Activated T-cell treated with anti-CD3 and anti-CD28 coated beads for 1 hour (primary cell): ENCODE results near the gene NFKB1.
"Not testable (repeated sequence)": the region's sequence is repeated elsewhere in the genome, so short reads cannot be mapped to it uniquely, and the experiment has no call there.

Source experiments
- DNase-seq: peaks from one replicate; pipeline ENCODE4 v3.0.0-alpha.2; 2020; ENCODE audit warnings: low read depth

Gene NFKB1

DNA sequence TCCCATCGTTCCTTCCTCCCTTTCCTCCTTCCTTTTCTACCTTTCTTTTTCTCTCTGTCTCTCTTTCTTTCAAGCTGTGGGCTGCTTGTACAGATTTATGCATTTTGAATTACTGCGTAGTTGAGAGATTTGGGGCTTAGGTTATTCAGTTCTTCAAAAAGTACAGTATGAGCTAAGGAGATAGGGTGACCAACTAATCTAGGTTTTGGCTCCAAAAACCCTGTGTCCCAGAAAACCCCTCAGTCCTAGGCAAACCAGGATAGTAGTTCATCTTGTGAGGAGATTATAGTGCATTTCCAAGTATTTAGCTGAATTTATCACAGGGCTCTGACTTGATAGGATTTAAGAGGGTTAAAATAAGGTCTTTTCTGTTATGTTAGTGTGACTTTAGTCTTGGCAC lies 64.5 kb downstream of the NFKB1 start:
- DNase-seq = no peak

DNA sequence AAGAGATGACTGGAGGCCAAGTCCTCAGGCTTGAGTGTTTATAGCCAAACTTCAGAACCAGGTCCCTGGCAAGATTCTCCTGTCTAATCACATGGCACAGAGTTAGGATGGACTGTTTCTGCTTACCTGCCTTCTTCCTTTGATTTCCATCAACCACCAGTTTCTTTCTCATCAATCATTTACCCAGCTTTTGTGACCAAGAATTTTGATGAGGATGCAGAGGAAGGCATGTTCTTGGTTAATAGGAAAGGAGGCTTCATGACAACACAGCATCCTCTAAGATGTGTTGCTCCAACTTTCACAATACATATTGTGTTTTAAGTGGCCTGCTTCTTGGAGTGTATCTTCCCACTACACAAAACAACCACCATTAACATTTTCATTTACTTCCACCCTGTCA lies 65.3 kb downstream of the NFKB1 start:
- no peak for DNase-seq

DNA sequence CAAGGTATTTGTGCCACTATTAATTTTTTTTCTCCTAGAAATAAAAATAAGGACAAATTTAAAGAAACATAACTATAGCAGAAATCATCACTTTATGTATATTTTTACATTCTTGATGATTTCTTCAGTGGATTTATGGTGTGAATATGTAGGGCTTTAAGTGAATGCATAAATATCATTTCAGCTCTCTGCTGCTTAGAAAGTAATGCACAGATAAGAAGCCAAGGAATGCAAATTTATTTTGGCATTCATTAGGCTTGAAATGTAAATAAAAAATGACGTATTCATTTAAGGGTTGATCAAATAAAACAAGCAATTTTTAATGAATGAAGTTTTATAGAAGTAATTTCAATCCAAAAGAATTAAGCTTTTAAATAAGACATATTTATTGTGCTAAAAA lies 66.3 kb downstream of the NFKB1 start:
- DNase-seq = no peak

DNA sequence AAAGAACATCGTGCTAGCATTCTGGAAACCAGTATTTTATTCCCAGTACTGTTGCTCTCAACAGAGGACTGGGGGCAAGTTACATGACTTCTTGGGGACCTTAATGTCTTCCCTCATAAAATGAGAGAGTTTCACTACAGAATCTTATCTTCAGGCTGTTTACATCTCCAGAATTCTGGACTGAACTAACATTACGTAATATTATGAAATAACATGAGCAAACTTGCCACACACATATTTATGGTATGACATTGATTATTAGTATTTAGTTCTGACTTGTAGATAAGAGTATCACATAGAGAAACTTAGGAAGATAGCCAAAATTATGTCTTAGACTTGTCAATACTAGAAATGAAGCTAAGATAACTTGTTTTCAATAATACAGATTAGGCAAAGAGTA lies 68.0 kb downstream of the NFKB1 start:
- DNase-seq = no peak

DNA sequence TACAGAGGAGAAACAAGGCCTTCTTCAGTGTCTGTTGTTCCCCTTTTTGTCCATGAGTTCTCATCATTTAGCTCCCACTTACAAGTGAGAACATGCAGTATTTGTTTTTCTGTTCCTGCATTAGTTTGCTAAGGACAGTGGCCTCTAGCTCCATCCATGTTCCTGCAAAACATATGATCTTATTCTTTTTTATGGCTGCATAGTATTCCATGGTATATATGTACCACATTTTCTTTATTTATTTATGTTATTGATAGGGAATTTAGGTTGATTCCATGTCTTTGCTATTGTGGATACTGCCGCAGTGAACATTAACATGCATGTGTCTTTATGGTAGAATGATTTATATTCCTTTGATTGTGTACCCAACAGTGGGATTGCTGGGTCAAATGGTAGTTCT lies 69.1 kb downstream of the NFKB1 start:
- DNase-seq = not testable (repeated sequence)

DNA sequence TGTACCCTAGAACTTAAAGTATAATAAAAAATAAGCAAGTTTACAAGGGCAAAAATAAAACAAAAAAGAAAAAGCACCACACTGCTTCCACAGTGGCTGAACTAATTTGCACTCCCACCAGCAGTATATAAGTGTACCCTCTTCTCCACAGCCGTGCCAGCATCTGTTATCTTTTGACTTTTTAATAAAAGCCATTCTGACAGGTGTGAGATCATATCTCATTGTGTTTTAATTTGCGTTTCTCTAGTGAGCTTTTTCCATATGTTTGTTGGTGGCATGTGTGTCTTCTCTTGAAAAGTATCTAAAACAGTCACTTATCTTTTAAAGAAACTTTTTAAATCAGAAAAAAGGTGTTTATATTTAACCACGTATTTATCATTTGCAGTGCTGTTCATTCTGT lies 71.3 kb downstream of the NFKB1 start:
- DNase-seq = no peak

DNA sequence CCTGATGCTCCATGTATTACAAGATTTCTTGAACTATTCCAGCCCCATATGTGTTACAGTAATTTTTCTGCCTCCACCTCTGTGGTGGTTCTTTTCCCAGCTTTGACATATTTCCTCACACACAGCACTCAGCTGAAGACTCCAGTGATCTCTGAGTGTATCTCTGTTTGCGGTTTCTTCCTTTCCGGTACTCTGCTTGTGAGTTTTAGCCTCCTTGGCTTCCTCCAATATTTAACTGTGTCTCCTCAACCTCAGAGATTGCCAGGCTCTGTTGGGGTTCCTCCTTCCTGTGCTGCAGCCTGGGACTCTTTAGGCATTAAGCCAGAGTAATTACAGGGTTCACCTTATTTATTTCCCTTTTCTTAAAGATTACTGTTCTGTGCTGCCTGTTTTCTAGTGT lies 73.2 kb downstream of the NFKB1 start:
- DNase-seq = no peak

DNA sequence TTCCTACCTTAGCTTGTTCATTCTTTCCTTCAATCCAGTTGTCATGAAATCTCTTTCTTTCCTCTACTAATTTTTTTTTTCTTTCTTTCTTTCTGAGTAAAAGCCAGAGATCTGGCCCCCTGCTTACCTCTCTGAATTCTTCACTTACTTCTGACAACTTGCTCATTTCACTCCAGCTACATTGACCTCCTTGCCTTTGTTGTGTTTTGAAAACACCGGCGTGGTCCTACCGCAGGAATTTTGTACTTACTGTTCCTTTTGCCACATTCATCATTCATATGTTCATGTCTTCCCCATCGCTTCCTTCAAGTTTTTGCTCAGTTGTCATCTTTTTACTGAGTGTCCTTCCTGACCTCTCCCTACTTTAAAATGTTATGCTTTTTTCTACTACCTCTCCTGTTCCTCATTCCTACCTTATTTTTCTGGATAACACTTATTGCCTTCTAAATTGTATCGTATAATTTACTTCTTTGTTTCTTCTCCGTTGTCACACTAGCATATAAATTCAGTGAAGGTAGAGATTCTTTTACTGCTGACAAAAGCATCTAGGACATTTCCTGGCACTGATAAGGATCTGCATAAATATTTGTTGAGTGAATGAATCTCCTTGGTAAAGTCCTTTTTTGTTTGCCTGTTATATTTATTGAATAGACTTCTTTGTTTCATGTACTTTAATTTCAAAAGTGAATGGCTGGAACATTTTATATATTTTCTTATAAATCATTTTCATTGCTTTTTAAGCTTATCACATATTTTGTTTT lies 74.4 kb downstream of the NFKB1 start:
- DNase-seq = no peak

DNA sequence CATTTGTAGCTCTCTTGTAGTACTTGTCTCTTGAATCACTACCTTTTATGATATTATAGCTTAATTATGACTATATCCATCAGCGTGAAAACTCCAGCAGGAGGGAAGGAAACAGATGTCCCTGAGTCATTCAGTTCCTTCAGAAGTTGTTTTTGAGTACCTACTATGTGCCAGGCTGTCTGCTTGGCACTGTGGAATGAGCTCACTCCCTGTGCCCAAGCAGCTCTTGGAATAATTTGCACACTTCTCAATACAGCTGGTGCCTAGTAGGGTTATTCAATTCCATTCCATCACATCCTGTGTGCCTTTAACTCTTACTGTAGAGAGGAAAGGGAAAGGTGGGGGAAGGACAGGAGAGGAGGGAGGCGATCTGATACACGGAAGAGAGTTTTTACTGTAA lies 77.1 kb downstream of the NFKB1 start:
- no peak for DNase-seq

DNA sequence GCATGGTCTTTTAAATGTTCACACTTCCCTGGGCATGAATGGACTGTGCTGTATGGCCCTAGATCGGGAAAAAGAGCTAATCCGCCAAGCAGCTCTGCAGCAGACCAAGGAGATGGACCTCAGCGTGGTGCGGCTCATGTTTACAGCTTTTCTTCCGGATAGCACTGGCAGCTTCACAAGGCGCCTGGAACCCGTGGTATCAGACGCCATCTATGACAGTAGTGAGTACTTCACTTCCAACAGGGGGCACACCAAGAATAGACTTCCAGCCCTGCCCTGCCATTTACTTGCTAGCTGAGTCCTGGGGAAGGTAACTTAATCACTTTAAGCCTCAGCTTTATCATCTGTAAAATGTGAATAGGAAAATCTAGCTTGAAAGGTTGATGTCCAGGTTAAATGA lies 77.7 kb downstream of the NFKB1 start:
- no peak for DNase-seq

DNA sequence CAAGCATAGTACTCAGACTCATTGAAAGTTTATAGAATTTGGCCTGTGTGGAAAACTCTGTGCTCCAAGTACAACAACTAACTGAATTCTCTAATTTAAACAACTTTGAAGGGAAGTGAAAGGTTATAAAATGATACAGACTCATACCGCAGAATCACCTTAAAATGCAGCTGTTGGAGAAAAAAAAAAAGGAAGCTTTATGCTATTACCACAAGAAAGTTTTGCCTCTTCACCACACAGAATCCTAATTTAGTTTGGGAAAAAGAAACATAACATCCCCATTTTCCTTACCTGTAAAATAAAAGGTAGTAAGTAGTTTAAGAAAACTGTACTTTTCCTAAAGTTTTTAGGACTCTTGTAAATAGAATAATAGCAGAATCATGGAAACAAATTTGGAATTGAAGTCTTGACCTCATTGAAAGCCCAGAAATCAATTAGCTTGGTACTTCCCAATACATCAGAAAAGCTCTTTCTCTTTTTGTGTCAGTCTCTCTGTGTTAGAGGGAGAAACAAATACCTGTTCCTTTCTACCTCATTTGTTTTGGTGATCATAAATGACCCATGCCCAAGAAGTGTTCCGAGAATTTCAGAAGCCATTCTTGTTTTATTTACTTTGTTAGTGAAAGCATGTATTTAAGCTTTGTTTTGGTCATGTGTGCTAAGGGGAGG lies 78.8 kb downstream of the NFKB1 start:
- no peak for DNase-seq

DNA sequence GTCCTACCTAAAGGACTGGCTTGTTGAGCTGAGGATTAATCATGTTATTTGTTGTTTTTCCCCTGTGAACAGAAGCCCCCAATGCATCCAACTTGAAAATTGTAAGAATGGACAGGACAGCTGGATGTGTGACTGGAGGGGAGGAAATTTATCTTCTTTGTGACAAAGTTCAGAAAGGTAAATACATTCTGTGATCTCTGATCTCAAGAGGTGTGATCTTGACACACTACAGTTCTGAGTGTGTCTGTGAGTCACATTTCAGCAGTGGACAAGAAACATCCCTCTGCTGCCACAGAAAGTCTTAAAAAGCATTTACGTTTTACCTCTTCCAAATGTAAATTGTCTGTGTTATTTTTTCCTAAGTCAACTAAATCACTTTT lies 79.3 kb downstream of the NFKB1 start:
- no peak for DNase-seq

DNA sequence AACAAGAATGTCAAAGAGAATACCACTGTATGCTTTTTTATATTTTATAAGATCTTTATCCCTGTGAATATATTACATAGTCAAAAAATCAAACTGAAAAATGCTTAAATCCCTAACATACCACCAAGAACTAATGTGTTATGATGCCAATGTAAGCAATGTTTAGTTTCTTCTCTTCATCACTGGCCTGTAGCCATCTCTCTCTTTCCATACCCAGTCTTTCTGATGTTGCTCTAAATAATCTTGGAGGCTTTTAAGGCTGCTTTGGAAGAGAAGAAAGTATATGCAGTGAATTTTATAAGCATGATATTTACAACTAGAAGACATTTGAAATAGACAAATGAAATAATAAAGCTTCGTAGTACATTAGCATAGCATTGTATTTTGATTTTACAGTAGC lies 82.9 kb downstream of the NFKB1 start:
- no peak for DNase-seq

DNA sequence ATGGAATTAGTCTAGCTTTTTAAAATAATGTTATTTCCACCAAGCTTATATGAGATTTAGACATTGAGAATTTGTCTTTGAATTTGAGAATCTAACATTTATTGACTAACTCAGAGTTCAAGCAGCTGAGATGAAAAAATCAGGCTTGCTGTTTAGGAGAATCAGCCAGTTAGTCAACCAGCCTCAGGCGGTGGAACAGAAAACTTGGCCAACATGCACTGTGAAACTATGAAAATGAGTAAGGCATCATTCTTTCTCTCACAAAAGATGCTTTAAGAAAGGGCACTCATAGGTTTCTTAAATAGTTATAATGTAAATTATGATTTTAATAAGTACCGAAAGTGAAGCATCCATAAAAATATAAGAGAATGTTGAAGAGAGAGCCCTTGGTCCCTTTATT lies 84.2 kb downstream of the NFKB1 start:
- DNase-seq = no peak

DNA sequence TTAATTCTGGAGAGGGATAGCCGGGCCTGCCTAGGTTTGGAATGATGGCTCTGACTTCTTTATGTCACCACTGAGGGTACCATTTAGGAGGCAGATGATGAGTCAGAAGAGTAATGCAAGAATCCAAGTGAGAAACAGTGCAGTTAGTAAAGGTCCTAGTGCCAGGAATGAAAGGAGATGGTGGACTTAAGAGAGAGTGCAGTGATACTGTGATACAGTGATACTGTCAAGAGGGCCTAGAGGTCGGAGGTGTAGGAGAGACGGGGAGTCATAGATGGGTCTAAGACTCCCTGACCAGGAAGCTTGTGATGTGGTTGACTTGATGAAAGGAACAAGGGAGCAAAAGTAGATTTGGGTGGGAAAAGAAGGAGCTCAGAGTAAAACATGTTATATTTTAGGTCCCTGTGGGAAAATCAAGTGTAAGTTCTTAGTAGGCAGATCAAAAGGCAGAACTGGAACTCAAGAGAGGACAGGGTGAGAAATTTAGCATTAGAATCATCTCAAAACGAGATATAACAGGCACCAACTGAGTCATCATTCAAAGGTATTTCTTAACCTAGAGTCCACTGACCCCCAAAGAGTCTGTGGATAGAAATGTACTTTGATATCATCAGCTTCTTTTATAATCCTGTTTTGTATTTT lies 85.0 kb downstream of the NFKB1 start:
- DNase-seq = no peak

DNA sequence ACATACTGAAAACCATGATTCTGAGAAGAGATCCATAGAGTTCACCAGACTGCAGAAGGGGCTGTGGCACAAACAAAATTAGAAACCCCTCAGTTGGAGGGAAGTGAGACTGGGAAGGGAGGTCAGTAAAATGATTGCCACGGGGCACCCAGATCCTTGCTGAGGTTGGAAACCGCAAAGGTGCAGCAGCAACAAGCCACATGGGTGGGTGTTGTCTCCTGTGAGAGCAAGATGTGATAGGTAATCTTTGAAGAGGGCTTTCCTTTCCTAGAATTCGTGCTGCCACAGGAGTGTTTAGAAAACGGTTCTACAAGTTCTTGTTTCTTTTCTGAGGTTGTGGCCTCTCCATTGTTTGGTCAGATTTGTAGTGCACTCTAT lies 85.5 kb downstream of the NFKB1 start:
- DNase-seq = no peak

DNA sequence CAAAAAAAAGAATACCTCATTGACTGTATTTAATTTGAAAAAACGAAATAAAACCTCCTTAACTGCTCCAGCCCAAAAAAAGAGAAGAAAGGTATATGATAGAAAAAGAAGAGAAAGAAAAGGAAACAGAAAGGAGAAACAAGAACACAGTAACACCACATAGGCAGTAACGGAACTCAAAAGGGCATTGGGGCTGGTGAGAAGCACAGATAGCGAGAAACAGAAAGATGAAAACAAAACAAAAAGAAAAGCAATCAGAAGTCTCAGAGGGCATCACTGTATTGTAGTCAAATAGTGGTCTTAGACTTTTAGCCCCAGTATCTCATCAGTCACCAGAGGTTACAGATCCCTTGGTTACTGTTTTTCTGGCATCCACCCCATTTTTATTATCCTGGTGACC lies 88.6 kb downstream of the NFKB1 start:
- DNase-seq = no peak

DNA sequence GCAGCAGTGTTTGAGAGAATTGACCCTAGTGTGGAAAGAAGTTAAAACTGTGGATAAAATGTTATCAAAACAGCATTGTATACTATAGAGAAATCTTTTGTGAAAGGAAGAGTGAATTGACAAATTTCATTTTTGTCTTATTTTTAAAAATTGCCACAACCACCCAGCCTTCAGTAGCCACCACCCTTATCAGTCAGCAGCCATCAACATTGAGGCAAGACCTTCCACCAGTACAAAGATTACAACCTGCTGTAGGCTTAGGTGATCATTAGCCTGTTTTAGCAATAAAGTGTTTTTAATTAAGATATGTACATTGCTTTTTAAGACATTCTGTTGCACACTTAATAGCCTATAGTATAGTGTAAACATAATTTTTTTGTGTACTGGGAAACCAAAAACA lies 91.1 kb downstream of the NFKB1 start:
- no peak for DNase-seq

DNA sequence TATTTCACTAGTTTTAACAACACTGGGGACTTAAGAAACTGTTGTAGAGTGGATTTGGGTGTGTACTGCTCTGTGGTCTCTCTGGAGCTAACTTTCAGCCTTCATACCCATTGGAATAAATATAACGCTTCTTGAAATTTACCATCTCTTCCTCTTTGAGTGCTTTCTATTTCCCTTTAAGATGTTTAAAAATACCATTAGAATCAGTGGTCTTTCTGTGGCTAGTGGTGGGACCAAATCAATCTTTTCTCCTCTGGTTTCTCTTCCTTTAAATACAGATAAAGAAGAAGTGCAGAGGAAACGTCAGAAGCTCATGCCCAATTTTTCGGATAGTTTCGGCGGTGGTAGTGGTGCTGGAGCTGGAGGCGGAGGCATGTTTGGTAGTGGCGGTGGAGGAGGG lies 92.0 kb downstream of the NFKB1 start:
- no peak for DNase-seq

DNA sequence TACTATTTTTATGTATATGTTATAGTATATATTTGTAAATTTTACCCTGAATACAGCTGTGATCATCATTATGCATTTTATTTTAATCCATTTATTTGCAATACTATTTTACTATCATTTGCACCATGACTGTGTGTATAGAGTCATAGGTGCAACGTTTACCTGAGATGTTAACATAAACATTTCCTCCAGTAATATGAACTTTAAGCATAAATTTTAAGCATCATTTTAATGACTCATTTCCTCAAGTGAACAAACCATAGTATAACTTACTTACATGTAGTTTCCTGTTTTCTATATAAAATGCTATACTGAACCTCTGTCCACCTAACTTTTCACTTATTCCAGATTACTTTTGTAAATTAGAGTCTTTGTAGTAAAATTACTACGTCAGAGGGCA lies 92.8 kb downstream of the NFKB1 start:
- DNase-seq = no peak

DNA sequence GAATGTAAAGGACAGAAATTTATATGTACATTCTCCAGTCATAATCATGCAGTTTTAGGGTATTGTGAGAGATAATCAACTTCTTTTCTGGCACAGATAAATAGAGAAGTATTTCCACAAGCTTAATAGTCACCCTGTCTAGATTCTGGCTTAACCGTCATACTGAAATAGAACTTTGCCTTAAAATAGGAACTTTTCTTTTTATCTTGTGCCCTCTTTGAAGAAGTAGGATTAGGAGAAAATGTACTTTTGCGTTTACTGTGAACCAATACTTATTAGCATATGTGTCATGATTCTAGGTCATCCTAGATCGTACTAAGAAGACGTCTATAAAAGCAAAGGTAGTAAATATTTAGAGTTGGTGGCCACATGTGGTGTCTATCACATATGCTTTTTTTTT lies 95.4 kb downstream of the NFKB1 start:
- DNase-seq = no peak

DNA sequence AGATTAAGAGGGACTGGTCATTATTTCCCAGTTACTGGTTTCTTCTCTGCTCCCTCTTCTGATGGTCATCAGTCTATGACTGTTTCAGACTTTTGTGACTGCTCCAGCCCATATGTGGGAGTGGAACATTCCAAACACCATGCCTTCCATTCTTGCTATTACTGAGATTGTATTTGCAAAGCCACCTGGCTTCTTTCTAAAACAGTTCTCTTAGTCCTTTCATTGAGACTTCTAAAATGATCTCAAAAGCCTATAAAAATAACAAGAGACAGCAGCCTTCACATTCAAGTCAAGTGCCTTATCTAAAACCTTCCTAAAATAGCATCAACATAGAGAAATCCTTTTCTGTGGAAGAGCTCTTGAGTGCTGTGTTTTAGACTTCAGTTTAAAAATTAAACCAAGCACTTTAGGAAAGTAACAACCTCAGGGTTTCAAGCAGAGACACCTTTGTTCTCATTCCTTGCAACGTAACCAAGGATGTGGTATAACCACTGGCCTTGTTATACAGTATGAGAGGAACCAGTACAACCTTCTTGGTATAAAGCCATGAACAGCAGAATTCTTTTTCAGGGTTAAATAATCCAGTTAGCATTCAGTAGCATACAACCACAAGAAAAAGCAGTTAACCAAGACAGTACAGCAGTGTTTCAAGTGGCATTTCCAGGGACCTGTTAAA lies 97.1 kb downstream of the NFKB1 start:
- DNase-seq = no peak

DNA sequence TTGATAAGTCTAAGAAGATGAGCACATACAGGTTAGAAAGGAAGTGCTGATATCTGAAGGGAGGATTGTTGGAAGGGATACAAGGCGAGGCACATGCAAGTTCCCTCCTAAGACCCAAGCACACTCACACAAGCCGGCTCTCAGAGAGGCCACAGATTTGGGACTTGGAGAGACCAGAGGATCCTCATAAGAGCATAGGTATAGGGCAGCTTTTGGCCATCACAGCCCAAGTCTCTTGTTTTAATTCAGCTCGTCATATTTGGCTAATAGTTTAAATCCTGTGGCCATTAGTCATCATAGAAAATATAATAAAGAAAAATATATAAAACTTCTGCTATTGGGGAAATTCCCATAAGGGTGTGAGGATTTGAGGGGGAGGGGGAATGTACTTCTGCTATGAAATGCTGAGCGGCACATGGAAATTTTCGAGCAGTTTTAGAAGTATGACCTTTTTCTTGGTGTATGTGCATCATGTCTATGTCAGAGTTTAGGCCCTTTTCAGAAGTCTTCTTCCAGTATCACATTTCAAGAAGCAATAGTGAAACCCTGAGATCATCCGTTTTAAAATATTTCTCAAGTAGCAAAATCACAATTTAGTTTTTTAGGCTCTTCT lies 97.7 kb downstream of the NFKB1 start:
- no peak for DNase-seq
